K562 (cell line): ENCODE results near the gene CCDC194. TPM values are rescaled to one million over a fixed set of nuclear protein-coding genes. Genes with fewer than 3 reads are reported as not detected.

Source experiments
- AFF4 ChIP-seq: sonication (generic); formaldehyde crosslinking; IDR thresholded peaks from 2 replicates; pipeline ENCODE4 v1.8.0; 2023; ENCODE audit warnings: mild to moderate bottlenecking, missing genetic modification reagents
- ATF7 ChIP-seq: fragments of 450-650 bp; IDR thresholded peaks from 2 replicates; pipeline ENCODE4 v1.7.1; 2014; ENCODE audit warnings: mild to moderate bottlenecking, moderate library complexity
- BCL6 ChIP-seq: fragments of 250-450 bp; sonication (Bioruptor Pico); IDR thresholded peaks from 2 replicates; pipeline ENCODE4 v1.4.0; 2020
- CTBP1 ChIP-seq: fragments of 450-650 bp; IDR thresholded peaks from 2 replicates; pipeline ENCODE4 v1.6.1; 2016; ENCODE audit warnings: borderline replicate concordance
- DDX20 ChIP-seq: fragments of 450-650 bp; IDR thresholded peaks from 2 replicates; pipeline ENCODE4 v1.6.1; 2016; ENCODE audit warnings: missing genetic modification characterization, low read depth, mild to moderate bottlenecking, missing compliant biosample characterization, moderate library complexity
- ETV6 ChIP-seq, 3 experiments: fragments of 150-350 bp in 1 of 3; sonication (generic) in 1 of 3; formaldehyde crosslinking in 1 of 3; IDR thresholded peaks; 2 replicates each; pipeline versions ENCODE4 v1.6.1 to v1.8.0; 2014 to 2022; ENCODE audit warnings: borderline replicate concordance in 2 of 3, low read depth in 2 of 3, antibody characterized with exemption in 1 of 3, low read length in 1 of 3, mild to moderate bottlenecking in 1 of 3, missing genetic modification reagents in 1 of 3
- HOMEZ ChIP-seq: fragments of 250-450 bp; sonication (Bioruptor Pico); IDR thresholded peaks from 2 replicates; pipeline ENCODE4 v1.4.0; 2020; ENCODE audit warnings: mild to moderate bottlenecking, moderate library complexity
- IFI16 ChIP-seq: fragments of 250-450 bp; sonication (Bioruptor Pico); IDR thresholded peaks from 2 replicates; pipeline ENCODE4 v2.1.2; 2022; ENCODE audit warnings: mild to moderate bottlenecking, inconsistent platforms
- MLX ChIP-seq, 2 experiments: fragments of 450-650 bp in 1 of 2; sonication (generic) in 1 of 2; formaldehyde crosslinking; conservative IDR thresholded peaks; 2 replicates each; pipeline versions ENCODE4 v1.4.0 to v1.8.1; 2020 to 2022; ENCODE audit warnings: mild to moderate bottlenecking in 1 of 2, missing genetic modification reagents in 1 of 2
- RBM39 ChIP-seq: fragments of 200-400 bp; formaldehyde crosslinking; optimal IDR thresholded peaks from 2 replicates; pipeline ENCODE3; 2018; ENCODE audit warnings: low read depth, low read length
- SIN3A ChIP-seq, 2 experiments: fragments of 150-350 bp in 1 of 2; IDR thresholded peaks; 2 replicates each; pipeline ENCODE4 v1.6.1; 2011 to 2016; ENCODE audit warnings: borderline replicate concordance in 2 of 2, low read depth in 2 of 2, low read length in 2 of 2, mild to moderate bottlenecking in 2 of 2, moderate library complexity in 2 of 2; ENCODE audit not compliant: control insufficient read depth in 1 of 2
- SRSF9 ChIP-seq: fragments of 200-400 bp; formaldehyde crosslinking; IDR thresholded peaks from 2 replicates; pipeline ENCODE4 v1.6.1; 2017; ENCODE audit warnings: low read depth, low read length, borderline replicate concordance
- TAF15 ChIP-seq: fragments of 200-400 bp; formaldehyde crosslinking; IDR thresholded peaks from 2 replicates; pipeline ENCODE4 v1.6.1; 2017; ENCODE audit warnings: mild to moderate bottlenecking, low read depth, low read length, moderate library complexity
- ZNF232 ChIP-seq: sonication (generic); formaldehyde crosslinking; IDR thresholded peaks from 2 replicates; pipeline ENCODE4 v1.8.0; 2022; ENCODE audit warnings: mild to moderate bottlenecking, missing genetic modification reagents
- ZNF282 ChIP-seq: sonication (generic); formaldehyde crosslinking; IDR thresholded peaks from 2 replicates; pipeline ENCODE4 v1.8.1; 2023; ENCODE audit warnings: missing genetic modification reagents
- ZNF609 ChIP-seq: sonication (generic); formaldehyde crosslinking; IDR thresholded peaks from 2 replicates; pipeline ENCODE4 v1.8.1; 2023; ENCODE audit warnings: missing genetic modification reagents, mild to moderate bottlenecking, borderline replicate concordance
- polyA plus RNA-seq, 8 experiments: library from polyadenylated mRNA; depleted of rRNA in 4 of 8; stranded (reverse) in 5 of 8; unstranded in 3 of 8; fragments of >200 nt; fragmentation: Nextera tagmentation in 2 of 8; fragmentation: Illumina TruSeq in 1 of 8; extraction: Ambion mirVana in 2 of 8; extraction: Trizol in 1 of 8; gene quantifications; 2 replicates each; pipeline versions ENCODE4 v1.2.1 to v1.2.3, GENCODE V29; 2011 to 2014; ENCODE audit warnings: inconsistent platforms in 1 of 8, missing spikeins in 1 of 8
- total RNA-seq, 7 experiments: library from RNA; depleted of rRNA in 6 of 7; stranded (reverse); fragments of >200 nt in 6 of 7; fragmentation: Illumina TruSeq in 2 of 7; extraction: Trizol in 2 of 7; gene quantifications; 2 replicates each; pipeline versions ENCODE4 v1.2.1 to v1.2.3, GENCODE V29; 2011 to 2021; ENCODE audit warnings: low replicate concordance in 1 of 7

The CCDC194 gene
- total and polyA plus RNA-seq, 9 of the 15 experiments (the other 6 are each of a cell fraction or from before 2014, with no cell fraction given) = 0.13 to 1.3 (median 0.39) TPM; not detected in 3

GRCh38 chr19:17351815-17352435 is 42.1 kb downstream of the CCDC194 start (continued):
- TF ChIP-seq AFF4 (no peak), RBM39 (no peak), IFI16 (CRISPR knock-in tag) (no peak), ZNF609 (0 out of 2 replicates have a peak, but pooled peaks have one; percentile 34), ETV6 (IDR thresholded peaks at IDR 0.05; ENCODE audit: borderline replicate concordance in 1 of 2, low read depth in 2 of 2, low read length in 1 of 2) (no peak), ETV6 (CRISPR knock-in tag; IDR thresholded peaks at IDR 0.05; ENCODE audit: borderline replicate concordance) (no peak), ZNF282 (CRISPR knock-in tag) (no peak), TAF15 (no peak), ZNF232 (CRISPR knock-in tag) (no peak), BCL6 (CRISPR knock-in tag) (no peak), DDX20 (tag) (no peak), SIN3A (IDR thresholded peaks at IDR 0.05; ENCODE audit: borderline replicate concordance in 2 of 2, control insufficient read depth in 1 of 2, low read depth in 2 of 2, low read length in 2 of 2) (no peak), ATF7 (peak; percentile 97), CTBP1 (peak; percentile 53; the same call in 1 of the 2 replicates), MLX (CRISPR knock-in tag; conservative IDR thresholded peaks at IDR 0.05) (no peak), SRSF9 (no peak), HOMEZ (CRISPR knock-in tag) (no peak)
